HCT116 (cell line): Measurements from ENCODE around the gene METTL26. TPM values are rescaled to one million over a fixed set of nuclear protein-coding genes. Genes with fewer than 3 reads are reported as not detected.
A peak's percentile ranks its signal among the peaks of the same experiment; 100 is the strongest.

Source experiments
- ATAC-seq: fragments of 200-7000 bp; cut with Tn5 transposase; 2 replicates; pipeline ENCODE4 v1.9.1; 2020; ENCODE audit warnings: mild to moderate bottlenecking, moderate library complexity
- BruUV-seq: library from RNA; stranded (reverse); fragments of 400-500 nt; replicated peaks from 2 replicates; lab custom pipeline; 2021; lab: Mats Ljungman, UMichigan
- CTCF ChIA-PET: fragments of 300-600 bp; sonication (Branson Sonifier 250); formaldehyde crosslinking; loops from one replicate; lab custom pipeline; 2021; ENCODE audit warnings: antibody characterized with exemption; lab: Charles Lee
- POLR2A ChIA-PET: fragments of 300-600, 350-600 bp; sonication (Branson Sonifier 250); formaldehyde crosslinking; loops from one replicate; lab custom pipeline; 2021; ENCODE audit warnings: antibody characterized with exemption; lab: Charles Lee
- RAD21 ChIA-PET, 2 experiments: fragments of 300-600 bp; sonication (Branson Sonifier 250); formaldehyde crosslinking; loops; one replicate each; lab custom pipeline; 2023; ENCODE audit warnings: low total read pairs in 2 of 2; ENCODE audit not compliant: uncharacterized antibody in 2 of 2, unreplicated experiment in 2 of 2, low non-redundant PET in 1 of 2; lab: Charles Lee
- DNase-seq: peaks from one replicate; pipeline ENCODE4 v3.0.0-alpha.2; 2010; ENCODE audit warnings: low read depth, low spot score
- H2AFZ ChIP-seq: fragments of 200-600 bp; shearing (Covaris generic), sonication (generic); 2 replicates; pipeline ENCODE4 v1.6.1; 2017; ENCODE audit warnings: low read depth, mixed run types, mixed read lengths, antibody characterized with exemption, low read length; ENCODE audit not compliant: poor library complexity, severe bottlenecking
- H3K27ac ChIP-seq: 2 replicates; pipeline ENCODE4 v1.5.1; 2012; ENCODE audit warnings: low read depth, low read length
- H3K27me3 ChIP-seq: fragments of 200-600 bp; sonication (generic); 2 replicates; pipeline ENCODE4 v1.6.1; 2016; ENCODE audit warnings: mixed run types, low read length, mixed read lengths; ENCODE audit not compliant: insufficient read depth
- H3K36me3 ChIP-seq, 2 experiments: fragments of 200-500 bp in 1 of 2; fragments of 200-600 bp in 1 of 2; sonication (Bioruptor generic) in 1 of 2; sonication (generic) in 1 of 2; 2 replicates each; pipeline versions ENCODE4 v1.5.1 to v1.6.1; 2014 to 2016; ENCODE audit warnings: low read length in 2 of 2, inconsistent platforms in 1 of 2, mixed read lengths in 1 of 2, mixed run types in 1 of 2; ENCODE audit not compliant: insufficient read depth in 2 of 2, control insufficient read depth in 1 of 2
- H3K4me1 ChIP-seq, 2 experiments: fragments of 200-600 bp in 1 of 2; sonication (generic) in 1 of 2; 2 replicates each; pipeline versions ENCODE4 v1.5.1 to v1.6.1; 2012 to 2017; ENCODE audit warnings: low read length in 2 of 2, inconsistent platforms in 1 of 2, mild to moderate bottlenecking in 1 of 2, mixed read lengths in 1 of 2, mixed run types in 1 of 2, moderate library complexity in 1 of 2; ENCODE audit not compliant: insufficient read depth in 2 of 2, control insufficient read depth in 1 of 2
- H3K4me2 ChIP-seq: fragments of 200-600 bp; sonication (generic); 2 replicates; pipeline ENCODE4 v1.6.1; 2017; ENCODE audit warnings: mixed run types, low read length, mixed read lengths
- H3K4me3 ChIP-seq, 2 experiments: fragments of 200-600 bp in 1 of 2; sonication (generic) in 1 of 2; replicated peaks in 1 of 2; 2 replicates each; pipeline ENCODE4 v1.5.1; 2011 to 2016; ENCODE audit warnings: low read length in 2 of 2, control low read depth in 1 of 2, low read depth in 1 of 2, mild to moderate bottlenecking in 1 of 2, mixed read lengths in 1 of 2, mixed run types in 1 of 2
- H3K79me2 ChIP-seq: fragments of 200-600 bp; sonication (generic); 2 replicates; pipeline ENCODE4 v1.6.1; 2017; ENCODE audit warnings: mild to moderate bottlenecking, mixed run types, low read length, moderate library complexity, mixed read lengths; ENCODE audit not compliant: insufficient read depth
- H3K9ac ChIP-seq: fragments of 200-600 bp; sonication (generic); 2 replicates; pipeline ENCODE4 v1.6.1; 2016; ENCODE audit warnings: low read length, mixed read lengths
- H3K9me2 ChIP-seq: fragments of 200-600 bp; sonication (generic), shearing (Covaris generic); 2 replicates; pipeline ENCODE4 v1.6.1; 2017; ENCODE audit warnings: mixed run types, mild to moderate bottlenecking, moderate library complexity; ENCODE audit not compliant: insufficient read depth
- H3K9me3 ChIP-seq, 2 experiments: fragments of 200-500 bp in 1 of 2; fragments of 200-600 bp in 1 of 2; sonication (Bioruptor generic) in 1 of 2; sonication (generic) in 1 of 2; 2 replicates each; pipeline ENCODE4 v1.6.1; 2014 to 2017; ENCODE audit warnings: low read length in 2 of 2, mixed read lengths in 2 of 2, inconsistent platforms in 1 of 2, low read depth in 1 of 2, mild to moderate bottlenecking in 1 of 2, mixed run types in 1 of 2, moderate library complexity in 1 of 2; ENCODE audit not compliant: control insufficient read depth in 1 of 2, insufficient read depth in 1 of 2
- H4K20me1 ChIP-seq: fragments of 200-600 bp; sonication (generic), shearing (Covaris generic); 2 replicates; pipeline ENCODE4 v1.6.1; 2017; ENCODE audit warnings: mixed run types, mild to moderate bottlenecking, moderate library complexity; ENCODE audit not compliant: insufficient read depth
- ATF3 ChIP-seq: IDR thresholded peaks from 2 replicates; pipeline ENCODE4 v1.6.1; 2012
- CBX3 ChIP-seq: IDR thresholded peaks from 2 replicates; pipeline ENCODE4 v1.6.1; 2012; ENCODE audit warnings: low read depth
- CEBPB ChIP-seq: IDR thresholded peaks from 2 replicates; pipeline ENCODE4 v1.6.1; 2012; ENCODE audit warnings: low read depth
- CTCF ChIP-seq, 3 experiments: fragments of 200-600 bp in 1 of 3; sonication (generic) in 1 of 3; IDR thresholded peaks in 2 of 3; conservative IDR thresholded peaks in 1 of 3; 2 replicates each; pipeline ENCODE4 v1.5.1; 2012 to 2017; ENCODE audit warnings: low read depth in 2 of 3, low read length in 2 of 3, antibody characterized with exemption in 1 of 3, borderline replicate concordance in 1 of 3, control low read depth in 1 of 3, mild to moderate bottlenecking in 1 of 3, mixed read lengths in 1 of 3, mixed run types in 1 of 3, moderate library complexity in 1 of 3; ENCODE audit not compliant: insufficient read depth in 1 of 3
- EGR1 ChIP-seq: IDR thresholded peaks from 2 replicates; pipeline ENCODE4 v1.6.1; 2012; ENCODE audit warnings: low read depth
- ELF1 ChIP-seq: IDR thresholded peaks from 2 replicates; pipeline ENCODE4 v1.6.1; 2012; ENCODE audit warnings: low read depth, borderline replicate concordance
- EZH2phosphoT487 ChIP-seq: fragments of 200-600 bp; IDR thresholded peaks from 2 replicates; pipeline ENCODE4 v1.6.1; 2018; ENCODE audit warnings: antibody characterized with exemption, borderline replicate concordance
- FOSL1 ChIP-seq: IDR thresholded peaks from 2 replicates; pipeline ENCODE4 v1.6.1; 2012; ENCODE audit warnings: low read depth
- JUND ChIP-seq: IDR thresholded peaks from 2 replicates; pipeline ENCODE4 v1.6.1; 2012
- MAX ChIP-seq: IDR thresholded peaks from 2 replicates; pipeline ENCODE4 v1.6.1; 2012
- POLR2A ChIP-seq: IDR thresholded peaks from 2 replicates; pipeline ENCODE4 v1.7.0; 2011; ENCODE audit warnings: borderline replicate concordance; ENCODE audit not compliant: insufficient read depth, insufficient read length; ENCODE audit errors: extremely low read depth
- POLR2AphosphoS5 ChIP-seq: IDR thresholded peaks from 2 replicates; pipeline ENCODE4 v1.6.1; 2011; ENCODE audit warnings: mild to moderate bottlenecking, low read depth, low read length, moderate library complexity
- RAD21 ChIP-seq: IDR thresholded peaks from 2 replicates; pipeline ENCODE4 v1.6.1; 2012; ENCODE audit warnings: low read depth, mild to moderate bottlenecking
- SIN3A ChIP-seq: IDR thresholded peaks from 2 replicates; pipeline ENCODE4 v1.6.1; 2012; ENCODE audit warnings: low read depth
- SP1 ChIP-seq: IDR thresholded peaks from 2 replicates; pipeline ENCODE4 v1.6.1; 2012; ENCODE audit warnings: low read depth
- SRF ChIP-seq: IDR thresholded peaks from 2 replicates; pipeline ENCODE4 v1.6.1; 2012; ENCODE audit warnings: low read depth
- TCF7L2 ChIP-seq: IDR thresholded peaks from 2 replicates; pipeline ENCODE4 v1.7.0; 2011; ENCODE audit warnings: borderline replicate concordance, inconsistent platforms; ENCODE audit not compliant: insufficient read depth, insufficient read length; ENCODE audit errors: extremely low read depth
- ZBTB33 ChIP-seq: IDR thresholded peaks from 2 replicates; pipeline ENCODE4 v1.6.1; 2011; ENCODE audit warnings: mild to moderate bottlenecking, low read length, moderate library complexity; ENCODE audit not compliant: insufficient replicate concordance; ENCODE audit errors: extremely low read depth
- ZFX ChIP-seq: fragments of 450-650 bp; IDR thresholded peaks from 2 replicates; pipeline ENCODE4 v1.6.1; 2017
- ZNF274 ChIP-seq: fragments of 200-500 bp; sonication (Bioruptor generic); IDR thresholded peaks from 2 replicates; pipeline ENCODE4 v1.6.1; 2014; ENCODE audit warnings: mild to moderate bottlenecking, low read depth, low read length, inconsistent platforms
- intact Hi-C: fragments of 100-400 bp; cut with micrococcal nuclease; formaldehyde crosslinking; loops from 2 replicates; pipeline ENCODE4 v1.10.0; 2022
- total RNA-seq: library from RNA; stranded (reverse); gene quantifications from one replicate; pipeline ENCODE4 v1.2.1, GENCODE V29; 2021; ENCODE audit not compliant: unreplicated experiment

The METTL26 gene
- total RNA-seq, 1 experiment from 2014 or later = 85.7 TPM

GRCh38 chr16:625977-626765 lies 9.9 kb downstream of the METTL26 start:
- no peaks in the 10 kb centered on the region for H3K27me3 ChIP-seq
- H2AFZ ChIP-seq = no peak overlapping the region
- RAD21 ChIA-PET = no interaction called here
- peak; percentile 13 for ATAC-seq
- H3K36me3 ChIP-seq = no peaks in the 10 kb centered on the region
- no peaks in the 10 kb centered on the region for H3K9me3 ChIP-seq
- DNase-seq = no peak
- no TSS peak for BruUV-seq
- peak overlapping the region; percentile 83 for H3K27ac ChIP-seq
- no peak overlapping the region for H3K4me3 ChIP-seq
- POLR2A ChIA-PET = no interaction called here
- H3K9me2 ChIP-seq = no peaks in the 10 kb centered on the region
- H3K79me2 ChIP-seq = no peaks in the 10 kb centered on the region
- peaks cover 37 to 60% of the 10 kb centered on the region in 2 experiments for H3K4me1 ChIP-seq
- peak overlapping the region; percentile 57 for H3K9ac ChIP-seq
- TF ChIP-seq ZNF274 = no peak
- no peak for TF ChIP-seq ZBTB33
- TF ChIP-seq ZFX = no peak
- no peak for TF ChIP-seq CTCF (IDR thresholded peaks at IDR 0.05 in 2 of 3, conservative IDR thresholded peaks at IDR 0.05 in 1 of 3; ENCODE audit: borderline replicate concordance in 1 of 3, insufficient read depth in 1 of 3, low read depth in 2 of 3, low read length in 2 of 3)
- no peak for TF ChIP-seq SP1
- no peak for TF ChIP-seq FOSL1
- no peak for TF ChIP-seq SRF
- TF ChIP-seq ATF3 = no peak
- no peak for TF ChIP-seq TCF7L2
- no peak for TF ChIP-seq RAD21
- no peak for TF ChIP-seq EZH2phosphoT487
- TF ChIP-seq ELF1 = no peak
- no peak for TF ChIP-seq POLR2A
- TF ChIP-seq CEBPB = no peak
- TF ChIP-seq EGR1 = no peak
- TF ChIP-seq JUND = no peak
- no peak for TF ChIP-seq SIN3A
- no peak for TF ChIP-seq POLR2AphosphoS5
- TF ChIP-seq MAX = no peak
- TF ChIP-seq CBX3 = no peak
- intact Hi-C loops = loop anchor here (5.0 kb wide), 1 partner anchor 34 kb away; the partner anchor contains the start of gene RAB40C
- CTCF ChIA-PET = no interaction called here
- H3K4me2 ChIP-seq = peak overlapping the region; percentile 61
- H4K20me1 ChIP-seq = no peaks in the 10 kb centered on the region
